Mesodermal cell (in vitro differentiated cells): ENCODE results near the gene LIM2.

Source experiments
- H3K27ac ChIP-seq: 2 replicates; pipeline ENCODE4 v1.7.0; 2013; ENCODE audit warnings: mild to moderate bottlenecking, low read depth, low read length, moderate library complexity; ENCODE audit not compliant: severe bottlenecking
- H3K36me3 ChIP-seq: 2 replicates; pipeline ENCODE4 v1.7.1; 2013; ENCODE audit warnings: mild to moderate bottlenecking, low read length, moderate library complexity; ENCODE audit not compliant: control insufficient read depth, insufficient read depth
- H3K4me1 ChIP-seq: one replicate; pipeline ENCODE4 v1.7.1; 2013; ENCODE audit warnings: mild to moderate bottlenecking, low read length; ENCODE audit not compliant: insufficient read depth, control insufficient read depth, poor library complexity, severe bottlenecking
- H3K4me3 ChIP-seq: 2 replicates; pipeline ENCODE4 v1.7.0; 2013; ENCODE audit warnings: low read length, control low read depth, mild to moderate bottlenecking; ENCODE audit not compliant: insufficient read depth, poor library complexity, severe bottlenecking; ENCODE audit errors: extremely low read depth
- H3K9me3 ChIP-seq: 2 replicates; pipeline ENCODE4 v1.7.1; 2013; ENCODE audit warnings: mild to moderate bottlenecking, low read length, moderate library complexity; ENCODE audit not compliant: control insufficient read depth
- WGBS, 2 experiments: methylation state at CpG; one replicate each; pipeline ENCODE4 v1.1.5; 2013; ENCODE audit warnings: missing lambda C conversion rate in 2 of 2; ENCODE audit not compliant: insufficient coverage in 2 of 2; 5-methylcytosine and 5-hydroxymethylcytosine counted together

LIM2 gene

GRCh38 chr19:51372649-51373504 lies 14.9 kb downstream of the LIM2 start, which contains the start of gene NKG7:
Gene NKG7, minus strand, starts transcription at chr19:51372654. Its CDS starts 119 bp downstream, at chr19:51372535.
- no peak within 1 kb of the TSS for H3K27ac ChIP-seq
- H3K4me1 ChIP-seq: peaks cover 12% of the 10 kb centered on the region
- no peak within 1 kb of the TSS for H3K4me3 ChIP-seq
- 80 to 89% methylated on average over 1 of the region's 9 CpGs for WGBS, 2 experiments
- H3K36me3 ChIP-seq: no peaks in the 10 kb centered on the region
- H3K9me3 ChIP-seq: no peaks in the 10 kb centered on the region

GRCh38 chr19:51372021-51372648 lies 15.6 kb downstream of the LIM2 start:
- no peak overlapping the region for H3K27ac ChIP-seq
- H3K4me1 ChIP-seq: peaks cover 12% of the 10 kb centered on the region
- WGBS, 2 experiments: 93 to 97% methylated on average over 15 to 17 of the region's 18 CpGs
- H3K36me3 ChIP-seq: no peaks in the 10 kb centered on the region
- no peaks in the 10 kb centered on the region for H3K9me3 ChIP-seq
- no peak overlapping the region for H3K4me3 ChIP-seq

GRCh38 chr19:51371186-51371690 lies 16.5 kb downstream of the LIM2 start:
- H3K36me3 ChIP-seq: no peaks in the 10 kb centered on the region
- H3K4me3 ChIP-seq: no peak overlapping the region
- H3K4me1 ChIP-seq: peaks cover 12% of the 10 kb centered on the region
- no peaks in the 10 kb centered on the region for H3K9me3 ChIP-seq
- WGBS, 2 experiments: 86 to 94% methylated on average over 6 to 7 of the region's 8 CpGs
- H3K27ac ChIP-seq: no peak overlapping the region

- H3K4me3 ChIP-seq: no peak overlapping the region
- H3K27ac ChIP-seq: no peak overlapping the region
- H3K4me1 ChIP-seq: peaks cover 17% of the 10 kb centered on the region
- H3K36me3 ChIP-seq: no peaks in the 10 kb centered on the region
- WGBS, 2 experiments: 88 to 92% methylated on average over 4 of the region's 4 CpGs
- no peaks in the 10 kb centered on the region for H3K9me3 ChIP-seq
These were observed 17.5 kb downstream of the LIM2 start for GRCh38 chr19:51370230-51370629.

- Histone ChIP-seq H3K36me3 (no peaks in the 10 kb centered on the region), H3K9me3 (no peaks in the 10 kb centered on the region), H3K27ac (peak within 1 kb of the TSS; percentile 91), H3K4me1 (peaks cover 27% of the 10 kb centered on the region), H3K4me3 (peak within 1 kb of the TSS; percentile 96)
- 47 to 59% methylated on average over 11 to 12 of the region's 23 CpGs for WGBS, 2 experiments
These were observed 19.1 kb downstream of the LIM2 start, which contains the start of gene CLDND2 for GRCh38 chr19:51368366-51369282. Gene CLDND2, minus strand, starts transcription at chr19:51369003. Its CDS starts 426 bp downstream, at chr19:51368577.

- H3K4me3 ChIP-seq: peak overlapping the region; percentile 96
- WGBS, 2 experiments: 0 to 1% methylated on average over 51 to 54 of the region's 64 CpGs
- H3K4me1 ChIP-seq: peaks cover 33% of the 10 kb centered on the region
- no peaks in the 10 kb centered on the region for H3K36me3 ChIP-seq
- H3K27ac ChIP-seq: peak overlapping the region; percentile 97
- no peaks in the 10 kb centered on the region for H3K9me3 ChIP-seq
These were observed 20.0 kb downstream of the LIM2 start for GRCh38 chr19:51367565-51368365.

GRCh38 chr19:51367255-51367564 lies 20.6 kb downstream of the LIM2 start:
- H3K4me3 ChIP-seq: peak overlapping the region; percentile 96
- H3K4me1 ChIP-seq: peaks cover 36% of the 10 kb centered on the region
- H3K36me3 ChIP-seq: no peaks in the 10 kb centered on the region
- H3K27ac ChIP-seq: peak overlapping the region; percentile 97
- no peaks in the 10 kb centered on the region for H3K9me3 ChIP-seq
- 0% methylated on average over 8 to 10 of the region's 15 CpGs for WGBS, 2 experiments

GRCh38 chr19:51366389-51367254 lies 21.2 kb downstream of the LIM2 start:
- no peaks in the 10 kb centered on the region for H3K36me3 ChIP-seq
- peaks cover 36% of the 10 kb centered on the region for H3K4me1 ChIP-seq
- WGBS, 2 experiments: 0 to 1% methylated on average over 44 to 45 of the region's 54 CpGs
- H3K9me3 ChIP-seq: no peaks in the 10 kb centered on the region
- peak overlapping the region; percentile 96 for H3K4me3 ChIP-seq
- H3K27ac ChIP-seq: peak overlapping the region; percentile 97

GRCh38 chr19:51365965-51366388 lies 21.8 kb downstream of the LIM2 start, which contains the start of gene ETFB:
Gene ETFB, minus strand, starts transcription at chr19:51366388. Its CDS starts 62 bp downstream, at chr19:51366326.
- H3K4me3 ChIP-seq: peak within 1 kb of the TSS; percentile 96
- no peaks in the 10 kb centered on the region for H3K36me3 ChIP-seq
- H3K27ac ChIP-seq: peak within 1 kb of the TSS; percentile 97
- no peaks in the 10 kb centered on the region for H3K9me3 ChIP-seq
- H3K4me1 ChIP-seq: peaks cover 36% of the 10 kb centered on the region
- 0 to 2% methylated on average over 9 to 17 of the region's 27 CpGs for WGBS, 2 experiments
